RWPE2 (cell line): ENCODE data around the gene DSG2.
A peak's percentile ranks its signal among the peaks of the same experiment; 100 is the strongest.

ENCODE experiments used
- ATAC-seq: fragments of 200-7000 bp; cut with Tn5 transposase; 3 replicates; pipeline ENCODE4 v1.9.1; 2021; ENCODE audit warnings: low read depth
- DNase-seq: peaks from one replicate; pipeline ENCODE4 v3.0.0-alpha.2; 2020; ENCODE audit warnings: low spot score
- H3K27ac ChIP-seq: fragments of 450-650 bp; 2 replicates; pipeline ENCODE4 v1.5.1; 2017; ENCODE audit warnings: mild to moderate bottlenecking; ENCODE audit not compliant: poor library complexity, severe bottlenecking
- H3K27me3 ChIP-seq: fragments of 250-450 bp; sonication (Bioruptor Pico); 2 replicates; pipeline ENCODE4 v1.5.1; 2021; ENCODE audit warnings: mild to moderate bottlenecking, moderate library complexity; ENCODE audit not compliant: insufficient read depth, poor library complexity, severe bottlenecking
- H3K36me3 ChIP-seq: fragments of 250-450 bp; sonication (Bioruptor Pico); 2 replicates; pipeline ENCODE4 v1.5.1; 2020; ENCODE audit warnings: low read depth, mild to moderate bottlenecking, moderate library complexity
- H3K4me1 ChIP-seq: fragments of 250-450 bp; sonication (Bioruptor Pico); 2 replicates; pipeline ENCODE4 v1.5.1; 2021; ENCODE audit warnings: mild to moderate bottlenecking, moderate library complexity; ENCODE audit not compliant: insufficient read depth, poor library complexity, severe bottlenecking
- H3K4me3 ChIP-seq: fragments of 250-450 bp; sonication (Bioruptor Pico); 2 replicates; pipeline ENCODE4 v1.5.1; 2021; ENCODE audit warnings: mild to moderate bottlenecking, moderate library complexity; ENCODE audit not compliant: severe bottlenecking
- H3K9me3 ChIP-seq: fragments of 250-450 bp; sonication (Bioruptor Pico); 2 replicates; pipeline ENCODE4 v1.5.1; 2021; ENCODE audit warnings: mild to moderate bottlenecking, moderate library complexity; ENCODE audit not compliant: severe bottlenecking
- CTCF ChIP-seq: fragments of 450-650 bp; IDR thresholded peaks from one replicate; pipeline ENCODE4 v1.5.1; 2017; ENCODE audit warnings: mild to moderate bottlenecking, moderate library complexity; ENCODE audit not compliant: poor library complexity, severe bottlenecking

The DSG2 gene

GRCh38 chr18:31486165-31486564 is 11.8 kb upstream of the DSG2 start:
- H3K4me1 ChIP-seq, result peaks cover 68% of the 10 kb centered on the region
- no peak for ATAC-seq

GRCh38 chr18:31487246-31488015 is 10.5 kb upstream of the DSG2 start:
- DNase-seq, result peak; percentile 84

More at GRCh38 chr18:31486165-31486564, 11.8 kb upstream of the DSG2 start:
- Histone ChIP-seq H3K27ac (peak overlapping the region; percentile 95), H3K4me3 (no peak overlapping the region), H3K9me3 (no peaks in the 10 kb centered on the region), H3K27me3 (no peaks in the 10 kb centered on the region), H3K36me3 (no peaks in the 10 kb centered on the region)
- no peak for DNase-seq
- no peak for TF ChIP-seq CTCF

GRCh38 chr18:31489311-31489710 is 8.7 kb upstream of the DSG2 start:
- Histone ChIP-seq H3K9me3 (no peaks in the 10 kb centered on the region), H3K4me1 (peaks cover 65% of the 10 kb centered on the region), H3K27me3 (no peaks in the 10 kb centered on the region), H3K4me3 (no peak overlapping the region), H3K27ac (peak overlapping the region; percentile 95), H3K36me3 (no peaks in the 10 kb centered on the region)
- ATAC-seq (peak; percentile 44; the same call in 2 of the 3 replicates), DNase-seq (no peak)
- TF ChIP-seq CTCF, result no peak

More at GRCh38 chr18:31487246-31488015, 10.5 kb upstream of the DSG2 start:
- TF ChIP-seq CTCF, result no peak
- Histone ChIP-seq H3K27me3 (no peaks in the 10 kb centered on the region), H3K36me3 (no peaks in the 10 kb centered on the region), H3K27ac (peak overlapping the region; percentile 95), H3K9me3 (no peaks in the 10 kb centered on the region), H3K4me3 (no peak overlapping the region), H3K4me1 (peaks cover 65% of the 10 kb centered on the region)
- ATAC-seq, result peak; percentile 88

DNA sequence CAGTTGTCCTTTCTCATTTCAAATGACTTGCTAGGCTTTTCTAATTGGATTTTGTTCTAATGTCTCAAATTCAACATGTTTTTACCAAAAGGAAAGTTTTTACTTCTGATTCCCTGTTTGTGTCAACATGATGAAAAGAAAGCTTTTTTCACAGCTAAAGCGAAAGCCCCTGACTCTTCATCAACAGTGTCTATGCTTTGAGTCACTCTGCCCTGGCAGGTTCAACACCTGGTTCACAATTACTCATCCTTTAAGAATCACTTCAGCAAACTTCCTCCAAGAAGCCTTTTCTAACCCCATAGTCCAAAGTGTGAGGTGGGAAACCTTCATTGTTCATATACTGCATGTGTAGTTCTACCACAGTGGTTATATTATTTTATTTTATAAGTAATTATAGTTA is 7.6 kb upstream of the DSG2 start:
- no peak for TF ChIP-seq CTCF
- Histone ChIP-seq H3K36me3 (no peaks in the 10 kb centered on the region), H3K4me1 (peaks cover 65% of the 10 kb centered on the region), H3K9me3 (no peaks in the 10 kb centered on the region), H3K27ac (peak overlapping the region; percentile 95), H3K4me3 (no peak overlapping the region), H3K27me3 (no peaks in the 10 kb centered on the region)
- peak; percentile 78 for ATAC-seq
- DNase-seq, result no peak

- Histone ChIP-seq H3K4me1 (peaks cover 61% of the 10 kb centered on the region), H3K4me3 (no peak overlapping the region), H3K27me3 (no peaks in the 10 kb centered on the region), H3K27ac (peak overlapping the region; percentile 95), H3K9me3 (no peaks in the 10 kb centered on the region), H3K36me3 (no peaks in the 10 kb centered on the region)
- no peak for ATAC-seq
- TF ChIP-seq CTCF, result no peak
- DNase-seq, result no peak
Observed at GRCh38 chr18:31490833-31491232, 7.1 kb upstream of the DSG2 start.
